Nephron progenitor cell (in vitro differentiated cells): ENCODE measurements around the gene SNX4.
"Not testable (repeated sequence)": the region's sequence is repeated elsewhere in the genome, so short reads cannot be mapped to it uniquely, and the experiment has no call there.

Experiments used
- DNase-seq: peaks from one replicate; pipeline ENCODE4 v3.0.0; 2021
- H3K27ac Mint-ChIP-seq: 2 replicates; pipeline ENCODE4 v1.8.0; 2021; ENCODE audit warnings: mild to moderate bottlenecking, moderate library complexity, mixed read lengths
- H3K27me3 Mint-ChIP-seq: 2 replicates; pipeline ENCODE4 v1.8.0; 2021; ENCODE audit warnings: mild to moderate bottlenecking, low read depth, mixed read lengths; ENCODE audit not compliant: poor library complexity
- H3K36me3 Mint-ChIP-seq: 2 replicates; pipeline ENCODE4 v1.8.0; 2021; ENCODE audit warnings: low read depth, mixed read lengths
- H3K4me1 Mint-ChIP-seq: 2 replicates; pipeline ENCODE4 v1.8.0; 2021; ENCODE audit warnings: mixed read lengths
- H3K4me3 Mint-ChIP-seq: 2 replicates; pipeline ENCODE4 v1.8.0; 2021; ENCODE audit warnings: mild to moderate bottlenecking, moderate library complexity, mixed read lengths
- H3K9me3 Mint-ChIP-seq: 2 replicates; pipeline ENCODE4 v1.8.0; 2021; ENCODE audit warnings: mild to moderate bottlenecking, moderate library complexity, mixed read lengths
- TF ChIP-seq, protein P1 (sequence below): fragments of 200-600 bp; sonication (generic); IDR thresholded peaks from 2 replicates; pipeline ENCODE4 v1.5.0; 2021; ENCODE audit warnings: antibody characterized with exemption

SNX4 gene

GRCh38 chr3:125498630-125499029 lies 21.4 kb downstream of the SNX4 start:
- Mint-ChIP-seq H3K27me3 (no peaks in the 10 kb centered on the region), H3K27ac (no peak overlapping the region), H3K4me1 (no peaks in the 10 kb centered on the region), H3K9me3 (no peaks in the 10 kb centered on the region), H3K36me3 (peaks cover 81% of the 10 kb centered on the region), H3K4me3 (no peak overlapping the region)
- TF ChIP-seq, protein P1, sequence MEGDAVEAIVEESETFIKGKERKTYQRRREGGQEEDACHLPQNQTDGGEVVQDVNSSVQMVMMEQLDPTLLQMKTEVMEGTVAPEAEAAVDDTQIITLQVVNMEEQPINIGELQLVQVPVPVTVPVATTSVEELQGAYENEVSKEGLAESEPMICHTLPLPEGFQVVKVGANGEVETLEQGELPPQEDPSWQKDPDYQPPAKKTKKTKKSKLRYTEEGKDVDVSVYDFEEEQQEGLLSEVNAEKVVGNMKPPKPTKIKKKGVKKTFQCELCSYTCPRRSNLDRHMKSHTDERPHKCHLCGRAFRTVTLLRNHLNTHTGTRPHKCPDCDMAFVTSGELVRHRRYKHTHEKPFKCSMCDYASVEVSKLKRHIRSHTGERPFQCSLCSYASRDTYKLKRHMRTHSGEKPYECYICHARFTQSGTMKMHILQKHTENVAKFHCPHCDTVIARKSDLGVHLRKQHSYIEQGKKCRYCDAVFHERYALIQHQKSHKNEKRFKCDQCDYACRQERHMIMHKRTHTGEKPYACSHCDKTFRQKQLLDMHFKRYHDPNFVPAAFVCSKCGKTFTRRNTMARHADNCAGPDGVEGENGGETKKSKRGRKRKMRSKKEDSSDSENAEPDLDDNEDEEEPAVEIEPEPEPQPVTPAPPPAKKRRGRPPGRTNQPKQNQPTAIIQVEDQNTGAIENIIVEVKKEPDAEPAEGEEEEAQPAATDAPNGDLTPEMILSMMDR: no peak
- DNase-seq: no peak

- TF ChIP-seq, protein P1: no peak
- H3K27ac Mint-ChIP-seq: no peak overlapping the region
- peaks cover 81% of the 10 kb centered on the region for H3K36me3 Mint-ChIP-seq
- H3K9me3 Mint-ChIP-seq: no peaks in the 10 kb centered on the region
- DNase-seq: no peak
- H3K4me3 Mint-ChIP-seq: no peak overlapping the region
- H3K27me3 Mint-ChIP-seq: no peaks in the 10 kb centered on the region
- H3K4me1 Mint-ChIP-seq: no peaks in the 10 kb centered on the region
Observed at GRCh38 chr3:125496701-125497100, 23.3 kb downstream of the SNX4 start.

DNA sequence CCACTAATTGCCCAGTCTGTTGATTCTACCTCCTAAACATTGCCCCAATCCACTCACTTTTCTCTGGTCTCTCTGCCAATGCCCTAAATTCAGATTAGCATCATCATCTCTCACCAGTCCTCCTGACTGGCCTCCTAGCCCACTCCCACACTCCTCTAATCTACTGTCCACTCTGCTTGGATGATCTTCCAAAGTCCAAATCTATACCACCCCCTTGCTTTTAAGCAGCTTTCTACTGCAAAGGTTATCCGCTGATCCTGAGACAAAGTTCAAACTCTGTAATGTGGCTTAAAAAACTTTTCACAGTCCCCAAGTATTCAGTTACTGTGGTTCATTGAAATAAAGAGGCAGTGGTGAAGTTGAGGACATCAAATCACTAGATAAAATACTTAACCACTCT lies 37.6 kb downstream of the SNX4 start:
- DNase-seq: no peak
- Mint-ChIP-seq H3K36me3 (peaks cover 42% of the 10 kb centered on the region), H3K9me3 (no peaks in the 10 kb centered on the region), H3K4me3 (no peak overlapping the region), H3K27me3 (peaks cover 2% of the 10 kb centered on the region), H3K4me1 (no peaks in the 10 kb centered on the region), H3K27ac (no peak overlapping the region)
- TF ChIP-seq, protein P1: no peak

- H3K4me3 Mint-ChIP-seq: no peak overlapping the region
- no peaks in the 10 kb centered on the region for H3K9me3 Mint-ChIP-seq
- DNase-seq: no peak
- H3K36me3 Mint-ChIP-seq: peaks cover 42% of the 10 kb centered on the region
- no peak overlapping the region for H3K27ac Mint-ChIP-seq
- H3K27me3 Mint-ChIP-seq: peaks cover 2% of the 10 kb centered on the region
- no peaks in the 10 kb centered on the region for H3K4me1 Mint-ChIP-seq
- TF ChIP-seq, protein P1: no peak
Observed at GRCh38 chr3:125481786-125482185, 38.2 kb downstream of the SNX4 start.

DNA sequence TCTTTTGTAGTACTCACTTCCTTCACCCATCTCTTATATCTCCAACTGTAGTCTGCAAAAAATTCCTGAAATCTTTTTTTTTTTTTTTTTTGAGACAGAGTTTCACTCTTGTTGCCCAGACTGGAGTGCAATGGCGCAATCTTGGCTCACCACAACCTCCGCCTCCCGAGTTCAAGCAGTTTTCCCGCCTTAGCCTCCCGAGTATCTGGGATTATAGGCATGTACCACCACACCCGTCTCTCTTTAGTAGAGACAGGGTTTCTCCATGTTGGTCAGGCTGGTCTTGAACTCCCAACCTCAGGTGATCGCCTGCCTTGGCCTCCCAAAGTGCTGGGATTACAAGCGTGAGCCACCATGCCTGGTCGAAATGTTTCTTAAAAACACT lies 38.6 kb downstream of the SNX4 start:
- peaks cover 42% of the 10 kb centered on the region for H3K36me3 Mint-ChIP-seq
- not testable (repeated sequence) for H3K4me3 Mint-ChIP-seq, DNase-seq, H3K27ac Mint-ChIP-seq, H3K9me3 Mint-ChIP-seq, H3K27me3 Mint-ChIP-seq, H3K4me1 Mint-ChIP-seq

- no peak overlapping the region for H3K27ac Mint-ChIP-seq
- H3K27me3 Mint-ChIP-seq: peaks cover 2% of the 10 kb centered on the region
- H3K4me1 Mint-ChIP-seq: no peaks in the 10 kb centered on the region
- H3K36me3 Mint-ChIP-seq: peaks cover 37% of the 10 kb centered on the region
- no peaks in the 10 kb centered on the region for H3K9me3 Mint-ChIP-seq
- DNase-seq: no peak
- no peak overlapping the region for H3K4me3 Mint-ChIP-seq
- TF ChIP-seq, protein P1: no peak
Observed at GRCh38 chr3:125480656-125481374, 39.2 kb downstream of the SNX4 start.
